ENCODE results near the gene GOLIM4. TPM values are rescaled to one million over a fixed set of nuclear protein-coding genes. Genes with fewer than 3 reads are reported as not detected.
A peak's percentile ranks its signal among the peaks of the same experiment; 100 is the strongest.

GOLIM4 gene
- total and polyA plus RNA-seq, 8 donors = 5.6 to 17.6 (median 9.1) TPM

DNA sequence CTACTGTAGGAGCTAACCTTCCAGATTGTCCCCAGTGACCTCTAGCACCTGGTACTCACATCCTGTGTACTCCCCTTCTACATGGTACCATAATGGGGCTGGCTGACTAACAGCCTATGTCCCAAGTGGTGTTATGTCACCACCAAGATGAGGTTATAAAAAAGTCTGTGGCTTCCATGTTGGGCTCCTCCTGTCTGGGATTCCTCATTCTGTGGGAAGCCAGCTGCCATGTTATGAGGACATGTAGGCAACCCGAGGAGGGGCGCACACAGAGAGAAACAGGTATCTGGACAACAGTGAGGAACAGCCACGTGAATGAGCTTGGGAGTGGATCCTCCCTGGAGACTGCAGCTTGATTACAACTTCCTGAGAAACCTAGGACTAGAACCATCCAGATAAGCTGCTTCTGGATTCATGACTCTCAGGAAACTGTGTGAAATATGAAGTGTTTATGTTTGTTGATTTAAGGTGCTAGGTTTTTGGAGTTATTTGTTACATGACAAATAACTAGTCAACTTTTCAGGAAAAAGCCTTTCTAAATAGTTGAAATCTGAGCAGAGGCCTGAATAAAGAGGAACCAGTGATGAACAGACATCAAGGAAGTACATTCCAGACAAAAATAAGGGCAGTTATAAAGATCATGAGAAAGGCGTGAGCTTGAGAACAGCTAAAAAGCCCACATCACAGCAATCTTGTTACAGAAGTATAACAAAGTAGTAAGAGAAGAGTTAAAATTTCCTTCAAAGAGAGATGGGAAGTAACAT is 21.7 kb downstream of the GOLIM4 start:
- WGBS, 2 donors = 88 to 92% methylated on average over 4 of the region's 4 CpGs

DNA sequence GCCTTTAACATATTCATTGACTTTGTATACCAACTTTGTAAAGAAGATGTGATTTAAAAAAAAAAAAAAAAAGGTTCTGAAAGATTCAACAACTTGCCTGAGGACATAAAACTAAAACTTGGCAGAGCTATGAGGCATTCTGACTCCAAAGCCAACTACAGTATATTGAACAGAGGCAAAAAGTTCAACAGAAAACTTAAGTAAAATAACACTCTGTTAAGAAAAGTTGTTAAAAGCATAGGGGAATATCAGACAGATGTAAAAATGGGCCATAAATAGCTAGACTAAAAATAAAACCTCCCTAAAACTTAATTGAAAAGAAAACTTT is 23.4 kb downstream of the GOLIM4 start:
- H3K9me3 ChIP-seq = no peaks in the 10 kb centered on the region
- no peaks in the 10 kb centered on the region for H3K36me3 ChIP-seq
- TF ChIP-seq, protein P1, sequence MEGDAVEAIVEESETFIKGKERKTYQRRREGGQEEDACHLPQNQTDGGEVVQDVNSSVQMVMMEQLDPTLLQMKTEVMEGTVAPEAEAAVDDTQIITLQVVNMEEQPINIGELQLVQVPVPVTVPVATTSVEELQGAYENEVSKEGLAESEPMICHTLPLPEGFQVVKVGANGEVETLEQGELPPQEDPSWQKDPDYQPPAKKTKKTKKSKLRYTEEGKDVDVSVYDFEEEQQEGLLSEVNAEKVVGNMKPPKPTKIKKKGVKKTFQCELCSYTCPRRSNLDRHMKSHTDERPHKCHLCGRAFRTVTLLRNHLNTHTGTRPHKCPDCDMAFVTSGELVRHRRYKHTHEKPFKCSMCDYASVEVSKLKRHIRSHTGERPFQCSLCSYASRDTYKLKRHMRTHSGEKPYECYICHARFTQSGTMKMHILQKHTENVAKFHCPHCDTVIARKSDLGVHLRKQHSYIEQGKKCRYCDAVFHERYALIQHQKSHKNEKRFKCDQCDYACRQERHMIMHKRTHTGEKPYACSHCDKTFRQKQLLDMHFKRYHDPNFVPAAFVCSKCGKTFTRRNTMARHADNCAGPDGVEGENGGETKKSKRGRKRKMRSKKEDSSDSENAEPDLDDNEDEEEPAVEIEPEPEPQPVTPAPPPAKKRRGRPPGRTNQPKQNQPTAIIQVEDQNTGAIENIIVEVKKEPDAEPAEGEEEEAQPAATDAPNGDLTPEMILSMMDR (IDR thresholded peaks at IDR 0.05) = no peak
- no peak overlapping the region for H3K4me3 ChIP-seq
- FAIRE-seq (peak; percentile 17), DNase-seq (no peak), ATAC-seq (no peak)
- H3K4me1 ChIP-seq = peaks cover 0 to 4% (median 0%) of the 10 kb centered on the region in 3 donors
- H3K27me3 ChIP-seq = no peaks in the 10 kb centered on the region
- intact Hi-C loops (cut with DNase I) = no loop called here
- no peak overlapping the region for H3K27ac ChIP-seq

More for the DNA sequence above, 21.7 kb downstream of the GOLIM4 start:
- Histone ChIP-seq H3K27me3 (no peaks in the 10 kb centered on the region), H3K4me1 (no peaks in the 10 kb centered on the region), H3K36me3 (no peaks in the 10 kb centered on the region), H3K9me3 (no peaks in the 10 kb centered on the region), H3K27ac (no peak overlapping the region), H3K4me3 (no peak overlapping the region)
- DNase-seq (no peak), ATAC-seq (peak in 1 of 4 donors; percentile 43), FAIRE-seq (no peak)
- intact Hi-C loops (cut with DNase I) = no loop called here
- TF ChIP-seq, protein P1 (IDR thresholded peaks at IDR 0.05) = no peak

DNA sequence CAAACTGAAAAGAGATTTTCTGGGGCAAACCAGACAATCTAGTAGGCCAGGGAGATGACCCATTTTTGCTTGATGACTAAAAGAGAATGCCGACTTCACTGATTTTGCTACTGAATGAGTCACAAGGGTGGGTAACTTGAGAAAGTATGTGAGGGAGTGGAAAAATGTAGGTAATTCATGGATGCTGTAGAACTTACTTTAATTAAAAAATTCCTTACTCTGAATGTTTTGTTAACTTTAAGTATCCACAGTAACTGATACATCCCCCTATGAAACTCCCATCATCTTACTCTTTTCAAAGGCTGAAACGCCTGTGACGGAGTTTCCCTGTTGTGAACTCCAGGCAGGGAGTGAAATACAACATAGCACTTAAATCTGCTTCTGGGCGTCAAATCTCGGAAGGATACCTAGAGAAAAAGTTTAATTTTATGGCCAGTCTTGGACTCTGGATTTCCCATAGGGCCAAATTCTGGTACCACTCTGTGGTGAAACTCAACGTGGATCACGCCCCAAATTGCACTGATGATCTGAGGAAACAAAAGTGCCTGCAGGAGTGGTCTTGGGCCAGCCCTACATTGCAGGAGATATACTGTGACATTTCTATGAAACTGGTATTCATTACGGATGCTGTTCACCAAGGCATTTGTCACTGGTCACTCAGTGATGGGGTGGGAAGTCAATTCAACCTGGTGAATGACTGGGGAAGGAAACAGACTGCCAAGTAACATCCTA is 24.0 kb downstream of the GOLIM4 start:
- ATAC-seq (no peak), DNase-seq (no peak), FAIRE-seq (no peak)
- intact Hi-C loops (cut with DNase I) = no loop called here
- TF ChIP-seq, protein P1 (IDR thresholded peaks at IDR 0.05) = no peak
- no peaks in the 10 kb centered on the region for H3K9me3 ChIP-seq
- whole genome bisulfite sequencing, 2 donors = 86 to 89% methylated on average over 8 of the region's 8 CpGs
- peaks cover 0 to 9% (median 3%) of the 10 kb centered on the region in 3 donors for H3K4me1 ChIP-seq
- H3K27ac ChIP-seq = no peak overlapping the region
- no peaks in the 10 kb centered on the region for H3K36me3 ChIP-seq
- no peak overlapping the region for H3K4me3 ChIP-seq
- no peaks in the 10 kb centered on the region for H3K27me3 ChIP-seq

DNA sequence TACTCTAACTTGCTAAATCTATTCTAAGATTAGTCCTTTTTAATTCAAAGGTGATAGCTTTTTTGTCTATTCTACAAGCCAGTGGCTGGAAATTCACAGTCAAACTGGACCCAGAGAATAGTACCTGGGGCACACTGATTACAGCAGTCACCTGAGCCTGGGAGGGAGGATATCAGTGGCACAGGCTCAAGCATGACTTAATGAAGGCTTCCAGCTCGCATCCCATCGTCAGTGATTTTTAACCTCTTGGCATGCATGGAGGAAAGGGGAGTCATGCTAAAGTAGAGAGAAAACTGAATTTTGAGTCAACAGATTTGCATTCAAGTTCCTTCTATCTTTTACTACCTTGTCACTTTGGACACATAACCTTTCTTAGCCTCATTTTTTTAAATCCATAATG is 24.8 kb downstream of the GOLIM4 start:
- no peak overlapping the region for H3K4me3 ChIP-seq
- H3K27ac ChIP-seq = no peak overlapping the region
- no peaks in the 10 kb centered on the region for H3K36me3 ChIP-seq
- ATAC-seq (no peak), DNase-seq (no peak), FAIRE-seq (no peak)
- no peaks in the 10 kb centered on the region for H3K9me3 ChIP-seq
- WGBS, 2 donors = 63% methylated on average over 2 of the region's 2 CpGs
- TF ChIP-seq, protein P1 (IDR thresholded peaks at IDR 0.05) = no peak
- peaks cover 3 to 15% (median 10%) of the 10 kb centered on the region in 3 donors for H3K4me1 ChIP-seq
- intact Hi-C loops (cut with DNase I) = no loop called here
- H3K27me3 ChIP-seq = no peaks in the 10 kb centered on the region

DNA sequence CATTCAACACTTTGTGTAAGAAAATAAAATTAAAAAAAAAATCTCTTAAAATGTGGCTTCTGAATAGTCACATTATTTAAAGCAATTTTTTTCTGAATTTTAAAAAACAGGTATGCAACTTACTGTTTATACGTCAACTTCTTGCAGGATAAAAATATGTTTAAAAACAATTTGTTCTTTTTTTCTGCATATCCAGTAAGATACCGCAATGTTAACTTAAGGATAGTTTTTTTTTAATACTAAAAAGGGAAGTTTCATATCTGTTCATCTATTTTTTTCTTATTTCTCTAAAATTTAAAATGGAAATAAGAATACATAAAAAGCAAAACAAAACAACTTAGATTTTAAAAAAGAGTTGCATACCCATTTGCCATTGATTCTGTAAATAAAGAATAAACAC is 27.4 kb downstream of the GOLIM4 start:
- H3K4me3 ChIP-seq = no peak overlapping the region
- peak; percentile 75 for FAIRE-seq
- no peak for ATAC-seq
- no peaks in the 10 kb centered on the region for H3K36me3 ChIP-seq
- no peak overlapping the region for H3K27ac ChIP-seq
- H3K9me3 ChIP-seq = no peaks in the 10 kb centered on the region
- 94 to 95% methylated on average over 2 of the region's 2 CpGs for WGBS, 2 donors
- H3K27me3 ChIP-seq = no peaks in the 10 kb centered on the region
- intact Hi-C loops (cut with DNase I) = no loop called here
- no peak for DNase-seq
- H3K4me1 ChIP-seq = peaks cover 9 to 20% (median 10%) of the 10 kb centered on the region in 3 donors
- TF ChIP-seq, protein P1 (IDR thresholded peaks at IDR 0.05) = no peak

All from pancreas (tissue), 10 donors.